GM21825 (cell line): ENCODE results near the gene TJP2.

Experiments used
- ATAC-seq: cut with Tn5 transposase; IDR thresholded peaks from one replicate; pipeline ENCODE4 v1.9.1; 2021; ENCODE audit warnings: mild to moderate bottlenecking, moderate library complexity; ENCODE audit not compliant: unreplicated experiment

Gene TJP2

GRCh38 chr9:69222970-69223369 is 48.9 kb downstream of the TJP2 start:
- ATAC-seq: no peak

GRCh38 chr9:69223605-69224004 is 49.5 kb downstream of the TJP2 start:
- ATAC-seq: no peak

GRCh38 chr9:69229367-69229766 is 55.3 kb downstream of the TJP2 start:
- no peak for ATAC-seq

GRCh38 chr9:69232135-69232534 is 58.1 kb downstream of the TJP2 start:
- no peak for ATAC-seq

GRCh38 chr9:69234683-69235082 is 60.6 kb downstream of the TJP2 start:
- ATAC-seq: no peak

GRCh38 chr9:69236188-69236587 is 62.1 kb downstream of the TJP2 start:
- no peak for ATAC-seq

- ATAC-seq: no peak
Observed at GRCh38 chr9:69237702-69238295, 63.7 kb downstream of the TJP2 start.

GRCh38 chr9:69243116-69243515 is 69.0 kb downstream of the TJP2 start:
- ATAC-seq: no peak

GRCh38 chr9:69246629-69247028 is 72.6 kb downstream of the TJP2 start:
- ATAC-seq: no peak

GRCh38 chr9:69248005-69248404 is 73.9 kb downstream of the TJP2 start:
- ATAC-seq: no peak

GRCh38 chr9:69249337-69249736 is 75.3 kb downstream of the TJP2 start:
- ATAC-seq: no peak

- no peak for ATAC-seq
Observed at GRCh38 chr9:69250681-69251080, 76.6 kb downstream of the TJP2 start.

- ATAC-seq: no peak
Observed at GRCh38 chr9:69252436-69252835, 78.4 kb downstream of the TJP2 start.

GRCh38 chr9:69253057-69253456 is 79.0 kb downstream of the TJP2 start:
- ATAC-seq: no peak

GRCh38 chr9:69254223-69254622 is 80.1 kb downstream of the TJP2 start:
- ATAC-seq: no peak

GRCh38 chr9:69255591-69255990 is 81.5 kb downstream of the TJP2 start:
- ATAC-seq: no peak

- ATAC-seq: no peak
Observed at GRCh38 chr9:69258551-69258950, 84.5 kb downstream of the TJP2 start.

GRCh38 chr9:69260161-69260560 is 86.1 kb downstream of the TJP2 start:
- ATAC-seq: no peak

- no peak for ATAC-seq
Observed at GRCh38 chr9:69261636-69262035, 87.6 kb downstream of the TJP2 start.

GRCh38 chr9:69264526-69264925 is 90.4 kb downstream of the TJP2 start:
- ATAC-seq: no peak

- ATAC-seq: no peak
Observed at GRCh38 chr9:69265891-69266290, 91.8 kb downstream of the TJP2 start.

GRCh38 chr9:69272212-69272611 is 98.1 kb downstream of the TJP2 start:
- ATAC-seq: no peak

GRCh38 chr9:69273161-69273560 is 99.1 kb downstream of the TJP2 start:
- ATAC-seq: no peak
